Uterus (tissue), 4 donors: ENCODE measurements around the gene BCR. TPM values are rescaled to one million over a fixed set of nuclear protein-coding genes. Genes with fewer than 3 reads are reported as not detected.

ENCODE experiments used
- DNase-seq, 2 donors: peaks; one replicate each; pipeline ENCODE4 v3.0.0-alpha.2; 2019 to 2020
- H3K27ac ChIP-seq, 2 donors: fragments of 200-600 bp; sonication (generic); 1 replicate in 1 of 2; 2 replicates in 1 of 2; pipeline ENCODE4 v1.5.1; 2016 to 2018
- H3K27me3 ChIP-seq, 2 donors: fragments of 200-600 bp; sonication (generic); one replicate each; pipeline ENCODE4 v1.5.1; 2018 to 2019; ENCODE audit warnings: control low read depth in 1 of 2
- H3K36me3 ChIP-seq, 2 donors: fragments of 200-600 bp; sonication (generic); one replicate each; pipeline ENCODE4 v1.5.1; 2019; ENCODE audit warnings: control low read depth in 1 of 2
- H3K4me1 ChIP-seq, 2 donors: fragments of 200-600 bp; sonication (generic); one replicate each; pipeline ENCODE4 v1.5.1; 2018 to 2019; ENCODE audit warnings: control low read depth in 1 of 2
- H3K4me3 ChIP-seq, 2 donors: fragments of 200-600 bp; sonication (generic); 1 replicate in 1 of 2; 2 replicates in 1 of 2; pipeline ENCODE4 v1.5.1; 2018 to 2019; ENCODE audit warnings: mild to moderate bottlenecking in 1 of 2
- H3K9me3 ChIP-seq, 2 donors: fragments of 200-600 bp; sonication (generic); one replicate each; pipeline ENCODE4 v1.5.1; 2019; ENCODE audit warnings: control low read depth in 1 of 2
- CTCF ChIP-seq, 4 experiments: fragments of 200-600 bp in 2 of 4; fragments of 450-650 bp in 2 of 4; sonication (generic) in 2 of 4; IDR thresholded peaks; one replicate each; pipeline ENCODE4 v1.5.1; 2016 to 2019; ENCODE audit warnings: antibody characterized with exemption in 4 of 4, mild to moderate bottlenecking in 2 of 4, moderate library complexity in 1 of 4
- POLR2A ChIP-seq, 2 donors: fragments of 450-650 bp; IDR thresholded peaks; one replicate each; pipeline ENCODE4 v1.6.1; 2016; ENCODE audit warnings: antibody characterized with exemption in 2 of 2, mild to moderate bottlenecking in 1 of 2, moderate library complexity in 1 of 2
- intact Hi-C: fragments of 100-400 bp; cut with DNase I; formaldehyde crosslinking; loops from one replicate; pipeline ENCODE4 v1.15.1; 2023; ENCODE audit warnings: low total_unique reads
- total RNA-seq, 4 donors: library from RNA; depleted of rRNA in 3 of 4; stranded (reverse); fragments of >200 nt in 3 of 4; gene quantifications; one replicate each; pipeline versions ENCODE4 v1.1.0 to v1.2.4, GENCODE V29; 2014 to 2023
- donor health status: DM: yes; HTN: yes; CAD: no.

Gene BCR
- total RNA-seq, 4 donors from 2014 or later = 10.6 to 93.3 (median 28.3) TPM

GRCh38 chr22:23204125-23204488, 23.8 kb downstream of the BCR start:
- H3K4me3 ChIP-seq = no peak overlapping the region
- H3K27me3 ChIP-seq = no peaks in the 10 kb centered on the region
- H3K9me3 ChIP-seq = no peaks in the 10 kb centered on the region
- peak overlapping the region; percentile 38 to 43 for H3K27ac ChIP-seq
- DNase-seq = no peak
- peaks cover 8 to 12% of the 10 kb centered on the region in 2 donors for H3K4me1 ChIP-seq
- no peak for TF ChIP-seq POLR2A (IDR thresholded peaks at IDR 0.05)
- TF ChIP-seq CTCF (IDR thresholded peaks at IDR 0.05) = no peak
- intact Hi-C loops = no loop called here
- H3K36me3 ChIP-seq = no peaks in the 10 kb centered on the region

GRCh38 chr22:23204541-23205157, 24.3 kb downstream of the BCR start:
- Histone ChIP-seq H3K36me3 (no peaks in the 10 kb centered on the region), H3K4me3 (no peak overlapping the region), H3K4me1 (peaks cover 8 to 12% of the 10 kb centered on the region in 2 donors), H3K27ac (peak overlapping the region; percentile 38 to 43), H3K9me3 (no peaks in the 10 kb centered on the region), H3K27me3 (no peaks in the 10 kb centered on the region)
- intact Hi-C loops = no loop called here
- TF ChIP-seq CTCF (IDR thresholded peaks at IDR 0.05) (peak in 1 of 4 experiments; percentile 15), POLR2A (IDR thresholded peaks at IDR 0.05) (no peak)
- peak; percentile 59 to 76 for DNase-seq

GRCh38 chr22:23205339-23206049, 25.2 kb downstream of the BCR start:
- peak overlapping the region in 1 of 2 donors; percentile 24 for H3K27ac ChIP-seq
- H3K4me1 ChIP-seq = peaks cover 8 to 12% of the 10 kb centered on the region in 2 donors
- TF ChIP-seq POLR2A (IDR thresholded peaks at IDR 0.05) = no peak
- H3K36me3 ChIP-seq = no peaks in the 10 kb centered on the region
- intact Hi-C loops = no loop called here
- no peak for DNase-seq
- no peak overlapping the region for H3K4me3 ChIP-seq
- no peaks in the 10 kb centered on the region for H3K27me3 ChIP-seq
- no peaks in the 10 kb centered on the region for H3K9me3 ChIP-seq

- Histone ChIP-seq H3K27ac (no peak overlapping the region), H3K9me3 (no peaks in the 10 kb centered on the region), H3K4me1 (peaks cover 8 to 12% of the 10 kb centered on the region in 2 donors), H3K36me3 (no peaks in the 10 kb centered on the region), H3K4me3 (no peak overlapping the region), H3K27me3 (no peaks in the 10 kb centered on the region)
- no peak for DNase-seq
- intact Hi-C loops = no loop called here
- TF ChIP-seq CTCF (IDR thresholded peaks at IDR 0.05) = no peak
- no peak for TF ChIP-seq POLR2A (IDR thresholded peaks at IDR 0.05)
These were observed 26.6 kb downstream of the BCR start for GRCh38 chr22:23206915-23207314.

GRCh38 chr22:23207729-23208393, 27.6 kb downstream of the BCR start:
- Histone ChIP-seq H3K4me1 (peaks cover 8 to 16% of the 10 kb centered on the region in 2 donors), H3K27ac (no peak overlapping the region), H3K27me3 (no peaks in the 10 kb centered on the region), H3K36me3 (no peaks in the 10 kb centered on the region), H3K9me3 (no peaks in the 10 kb centered on the region), H3K4me3 (no peak overlapping the region)
- TF ChIP-seq POLR2A (IDR thresholded peaks at IDR 0.05) = no peak
- TF ChIP-seq CTCF (IDR thresholded peaks at IDR 0.05) = no peak
- DNase-seq = no peak
- intact Hi-C loops = no loop called here
